GM23338 (cell line): ENCODE results near the gene ADGRF4.

ENCODE experiments used
- CREB1 ChIP-seq: fragments of 250-450 bp; sonication (Bioruptor Pico); IDR thresholded peaks from 2 replicates; pipeline ENCODE4 v1.5.0; 2020; ENCODE audit warnings: low read depth, mild to moderate bottlenecking, moderate library complexity
- CTCF ChIP-seq, 2 experiments: fragments of 200-600 bp in 1 of 2; sonication (generic) in 1 of 2; conservative IDR thresholded peaks; 2 replicates each; pipeline versions ENCODE4 v1.5.1 to v1.6.1; 2016 to 2017; ENCODE audit warnings: antibody characterized with exemption in 2 of 2, low read depth in 2 of 2, mild to moderate bottlenecking in 2 of 2, moderate library complexity in 1 of 2
- ETS1 ChIP-seq: IDR thresholded peaks from 2 replicates; pipeline ENCODE4 v1.6.1; 2016; ENCODE audit warnings: antibody characterized with exemption
- EZH2 ChIP-seq: fragments of 200-600 bp; sonication (generic); IDR thresholded peaks from one replicate; pipeline ENCODE4 v1.8.0; 2017; ENCODE audit warnings: antibody characterized with exemption, mild to moderate bottlenecking, low read depth; ENCODE audit not compliant: unreplicated experiment
- EZH2phosphoT487 ChIP-seq: fragments of 200-600 bp; sonication (generic); IDR thresholded peaks from one replicate; pipeline ENCODE4 v1.8.1; 2018; ENCODE audit warnings: antibody characterized with exemption; ENCODE audit not compliant: unreplicated experiment
- JUNB ChIP-seq: IDR thresholded peaks from one replicate; pipeline ENCODE4 v1.6.1; 2016; ENCODE audit warnings: antibody characterized with exemption; ENCODE audit not compliant: unreplicated experiment
- NANOG ChIP-seq: IDR thresholded peaks from 2 replicates; pipeline ENCODE4 v1.6.1; 2016; ENCODE audit warnings: antibody characterized with exemption, borderline replicate concordance
- POLR2AphosphoS5 ChIP-seq: IDR thresholded peaks from 2 replicates; pipeline ENCODE4 v1.6.1; 2016; ENCODE audit warnings: antibody characterized with exemption, low read depth
- REST ChIP-seq: IDR thresholded peaks from one replicate; pipeline ENCODE4 v1.6.1; 2018; ENCODE audit warnings: antibody characterized with exemption; ENCODE audit not compliant: unreplicated experiment

- no peak for TF ChIP-seq CTCF (conservative IDR thresholded peaks at IDR 0.05; ENCODE audit: low read depth in 2 of 2)
- TF ChIP-seq POLR2AphosphoS5: no peak
- TF ChIP-seq EZH2: no peak
- no peak for TF ChIP-seq ETS1
- no peak for TF ChIP-seq CREB1 (CRISPR knock-in tag)
- no peak for TF ChIP-seq JUNB
- no peak for TF ChIP-seq REST
- no peak for TF ChIP-seq EZH2phosphoT487
- TF ChIP-seq NANOG: no peak
These were observed 54.4 kb downstream of the ADGRF4 start for GRCh38 chr6:47752801-47753200.
